Hepatocyte (in vitro differentiated cells): ENCODE data around the gene PCBP4. TPM values are rescaled to one million over a fixed set of nuclear protein-coding genes. Genes with fewer than 3 reads are reported as not detected.

Experiments used
- DNase-seq: peaks from one replicate; pipeline ENCODE4 v3.0.0-alpha.2; 2016; ENCODE audit warnings: low spot score
- H2AFZ ChIP-seq: fragments of 200-600 bp; sonication (generic); 2 replicates; pipeline ENCODE4 v1.6.0; 2016; ENCODE audit warnings: antibody characterized with exemption, mild to moderate bottlenecking
- H3K27ac ChIP-seq: fragments of 200-600 bp; sonication (generic); 2 replicates; pipeline ENCODE4 v1.5.1; 2016; ENCODE audit warnings: mild to moderate bottlenecking
- H3K27me3 ChIP-seq: fragments of 200-600 bp; sonication (generic); 2 replicates; pipeline ENCODE4 v1.6.1; 2016
- H3K36me3 ChIP-seq: fragments of 200-600 bp; sonication (generic); replicated peaks from 2 replicates; pipeline ENCODE4 v1.5.1; 2016; ENCODE audit warnings: low read depth; ENCODE audit not compliant: insufficient read depth
- H3K4me1 ChIP-seq: fragments of 200-600 bp; sonication (generic); 2 replicates; pipeline ENCODE4 v1.5.1; 2016; ENCODE audit warnings: mild to moderate bottlenecking, moderate library complexity; ENCODE audit not compliant: insufficient read depth
- H3K4me2 ChIP-seq: fragments of 200-600 bp; sonication (generic); 2 replicates; pipeline ENCODE4 v1.6.0; 2016
- H3K4me3 ChIP-seq: fragments of 200-600 bp; sonication (generic); 2 replicates; pipeline ENCODE4 v1.5.1; 2016; ENCODE audit warnings: mild to moderate bottlenecking
- H3K79me2 ChIP-seq: fragments of 200-600 bp; sonication (generic); 2 replicates; pipeline ENCODE4 v1.6.0; 2017; ENCODE audit warnings: mild to moderate bottlenecking
- H3K9me2 ChIP-seq: fragments of 200-600 bp; sonication (generic); replicated peaks from 2 replicates; pipeline ENCODE4 v1.6.0; 2017; ENCODE audit warnings: mild to moderate bottlenecking; ENCODE audit not compliant: insufficient read depth
- H3K9me3 ChIP-seq: fragments of 200-600 bp; sonication (generic); 2 replicates; pipeline ENCODE4 v1.5.1; 2016; ENCODE audit warnings: low read depth, mild to moderate bottlenecking
- H4K20me1 ChIP-seq: fragments of 200-600 bp; sonication (generic); 2 replicates; pipeline ENCODE4 v1.6.0; 2016; ENCODE audit warnings: mild to moderate bottlenecking; ENCODE audit not compliant: insufficient read depth, poor library complexity, severe bottlenecking
- CTCF ChIP-seq: fragments of 200-600 bp; sonication (generic); IDR thresholded peaks from 2 replicates; pipeline ENCODE4 v1.5.1; 2016; ENCODE audit warnings: antibody characterized with exemption, mild to moderate bottlenecking; ENCODE audit not compliant: poor library complexity
- EZH2 ChIP-seq: fragments of 200-600 bp; sonication (generic); IDR thresholded peaks from 2 replicates; pipeline ENCODE4 v1.6.1; 2016; ENCODE audit warnings: antibody characterized with exemption, mild to moderate bottlenecking, borderline replicate concordance
- EZH2phosphoT487 ChIP-seq: fragments of 200-600 bp; sonication (generic); IDR thresholded peaks from one replicate; pipeline ENCODE4 v1.6.1; 2018; ENCODE audit warnings: antibody characterized with exemption, mild to moderate bottlenecking, low read depth, moderate library complexity; ENCODE audit not compliant: unreplicated experiment, severe bottlenecking
- WGBS: methylation state at CpG from one replicate; pipeline ENCODE4 v1.1.6; 2016; ENCODE audit warnings: low lambda C conversion rate; ENCODE audit errors: missing lambda C conversion rate; 5-methylcytosine and 5-hydroxymethylcytosine counted together
- polyA plus RNA-seq: library from polyadenylated mRNA; unstranded; fragments of >200 nt; fragmentation: Nextera tagmentation; extraction: Ambion mirVana; gene quantifications from 2 replicates; pipeline ENCODE4 v1.2.1, GENCODE V29; 2016
- total RNA-seq: library from RNA; depleted of rRNA; stranded (reverse); fragments of >200 nt; gene quantifications from 2 replicates; pipeline ENCODE4 v1.2.3, GENCODE V29; 2014

PCBP4 gene
- 48.6 and 60.2 TPM in 2 replicates for total RNA-seq
- polyA plus RNA-seq, result 42.4 and 53.7 TPM in 2 replicates

GRCh38 chr3:51967384-51968169 is at the start of gene PCBP4:
Gene PCBP4, minus strand, starts transcription at chr3:51967454. Its CDS starts 6,214 bp downstream, at chr3:51961240.
- Histone ChIP-seq H3K79me2 (peaks cover 34% of the 10 kb centered on the region), H3K36me3 (no peaks in the 10 kb centered on the region), H3K9me2 (no peaks in the 10 kb centered on the region), H2AFZ (peak within 1 kb of the TSS; percentile 40), H3K4me2 (peak within 1 kb of the TSS; percentile 97), H4K20me1 (no peaks in the 10 kb centered on the region), H3K27ac (peak within 1 kb of the TSS; percentile 95), H3K27me3 (no peaks in the 10 kb centered on the region), H3K9me3 (no peaks in the 10 kb centered on the region), H3K4me1 (peaks cover 31% of the 10 kb centered on the region), H3K4me3 (peak within 1 kb of the TSS; percentile 87)
- 1% methylated on average over 27 of the region's 90 CpGs for WGBS
- DNase-seq, result peak; percentile 83
- no peak for TF ChIP-seq EZH2phosphoT487
- no peak for TF ChIP-seq CTCF
- no peak for TF ChIP-seq EZH2

GRCh38 chr3:52015438-52016228 is 48.4 kb upstream of the PCBP4 start:
- no peaks in the 10 kb centered on the region for H3K36me3 ChIP-seq
- no peak overlapping the region for H2AFZ ChIP-seq
- no peaks in the 10 kb centered on the region for H3K4me1 ChIP-seq
- no peaks in the 10 kb centered on the region for H3K9me3 ChIP-seq
- H3K79me2 ChIP-seq, result no peaks in the 10 kb centered on the region
- no peak overlapping the region for H3K4me3 ChIP-seq
- no peaks in the 10 kb centered on the region for H4K20me1 ChIP-seq
- TF ChIP-seq CTCF (no peak), EZH2phosphoT487 (no peak), EZH2 (no peak)
- no peaks in the 10 kb centered on the region for H3K9me2 ChIP-seq
- WGBS, result 85% methylated on average over 12 of the region's 13 CpGs
- H3K4me2 ChIP-seq, result no peak overlapping the region
- no peak overlapping the region for H3K27ac ChIP-seq
- DNase-seq, result no peak
- H3K27me3 ChIP-seq, result no peaks in the 10 kb centered on the region

- 68% methylated on average over 8 of the region's 8 CpGs for WGBS
These were observed 47.4 kb upstream of the PCBP4 start for GRCh38 chr3:52014613-52015012.

More at GRCh38 chr3:52014613-52015012, 47.4 kb upstream of the PCBP4 start:
- no peaks in the 10 kb centered on the region for H3K4me1 ChIP-seq
- no peak overlapping the region for H2AFZ ChIP-seq
- no peaks in the 10 kb centered on the region for H3K9me3 ChIP-seq
- H3K9me2 ChIP-seq, result no peaks in the 10 kb centered on the region
- TF ChIP-seq EZH2phosphoT487 (no peak), EZH2 (no peak), CTCF (peak; percentile 20)
- H3K27me3 ChIP-seq, result no peaks in the 10 kb centered on the region
- no peaks in the 10 kb centered on the region for H3K36me3 ChIP-seq
- H3K27ac ChIP-seq, result no peak overlapping the region
- H3K79me2 ChIP-seq, result no peaks in the 10 kb centered on the region
- H4K20me1 ChIP-seq, result no peaks in the 10 kb centered on the region
- H3K4me2 ChIP-seq, result no peak overlapping the region
- no peak overlapping the region for H3K4me3 ChIP-seq
- peak; percentile 40 for DNase-seq
